Activated naive CD4-positive, alpha-beta T cell treated with anti-CD3 and anti-CD28 coated beads, Interleukin-2, amount 50 U/mL, for 72 hours (primary cell): ENCODE results near the gene MDM4. TPM values are rescaled to one million over a fixed set of nuclear protein-coding genes. Genes with fewer than 3 reads are reported as not detected.

Source experiments
- ATAC-seq, 2 donors: fragments of 150-1000 bp; cut with Tn5 transposase; 2 replicates each; pipeline ENCODE4 v1.10.0; 2021; ENCODE audit warnings: mild to moderate bottlenecking in 2 of 2, moderate library complexity in 2 of 2
- DNase-seq, 2 donors: peaks; one replicate each; pipeline ENCODE4 v3.0.0; 2021 to 2022; ENCODE audit warnings: low spot score in 2 of 2
- H3K27ac Mint-ChIP-seq, 2 donors: one replicate each; pipeline ENCODE4 v1.8.0; 2022; ENCODE audit warnings: mild to moderate bottlenecking in 2 of 2, mixed read lengths in 2 of 2
- H3K36me3 Mint-ChIP-seq, 2 donors: one replicate each; pipeline ENCODE4 v1.8.0; 2022; ENCODE audit warnings: mixed read lengths in 2 of 2
- H3K9me3 Mint-ChIP-seq, 2 donors: one replicate each; pipeline ENCODE4 v1.8.0; 2022; ENCODE audit warnings: mixed read lengths in 2 of 2
- total RNA-seq, 2 donors: library from RNA; stranded (reverse); gene quantifications; one replicate each; pipeline ENCODE4 v1.2.3, GENCODE V29; 2022

Gene MDM4
- total RNA-seq, 2 donors from 2014 or later: 87.2 to 97.9 TPM

DNA sequence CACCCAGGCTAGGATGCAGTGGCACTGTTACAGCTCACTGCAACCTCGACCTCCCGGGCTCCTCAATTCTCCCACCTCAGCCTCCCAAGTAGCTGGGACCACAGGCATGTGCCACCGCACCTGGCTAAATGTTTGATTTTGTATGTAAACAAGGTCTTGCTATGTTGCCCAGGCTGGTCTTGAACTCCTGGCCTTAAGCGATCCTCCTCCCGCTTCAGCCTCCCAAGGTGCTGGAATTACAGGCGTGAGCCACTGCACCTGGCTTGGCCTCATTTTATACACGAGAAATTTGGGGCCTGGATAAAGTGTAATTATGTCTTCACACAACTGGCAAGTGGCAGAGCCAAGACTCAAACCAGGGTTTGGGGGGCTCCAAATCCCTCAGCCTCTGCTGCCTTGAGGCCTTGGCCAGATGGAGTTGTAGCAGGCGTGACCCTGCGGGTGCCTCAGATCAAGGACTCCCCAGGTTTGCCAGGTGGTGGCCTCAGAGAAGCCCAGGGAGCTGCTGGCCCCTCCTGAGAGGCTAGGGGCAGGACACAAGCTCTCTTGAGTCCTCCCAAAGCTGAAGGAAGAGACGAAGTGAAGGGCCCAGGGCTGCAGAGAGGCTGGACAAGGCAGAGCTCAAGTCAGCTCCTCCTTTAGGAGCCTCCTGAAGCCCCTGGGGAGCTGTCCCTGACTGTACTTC is 61.7 kb downstream of the MDM4 start:
- Mint-ChIP-seq H3K9me3 (no peaks in the 10 kb centered on the region), H3K27ac (peak overlapping the region; percentile 50 to 89), H3K36me3 (peaks cover 0 to 11% of the 10 kb centered on the region in 2 donors)
- ATAC-seq (peak in 1 of 2 donors; percentile 19), DNase-seq (no peak)

DNA sequence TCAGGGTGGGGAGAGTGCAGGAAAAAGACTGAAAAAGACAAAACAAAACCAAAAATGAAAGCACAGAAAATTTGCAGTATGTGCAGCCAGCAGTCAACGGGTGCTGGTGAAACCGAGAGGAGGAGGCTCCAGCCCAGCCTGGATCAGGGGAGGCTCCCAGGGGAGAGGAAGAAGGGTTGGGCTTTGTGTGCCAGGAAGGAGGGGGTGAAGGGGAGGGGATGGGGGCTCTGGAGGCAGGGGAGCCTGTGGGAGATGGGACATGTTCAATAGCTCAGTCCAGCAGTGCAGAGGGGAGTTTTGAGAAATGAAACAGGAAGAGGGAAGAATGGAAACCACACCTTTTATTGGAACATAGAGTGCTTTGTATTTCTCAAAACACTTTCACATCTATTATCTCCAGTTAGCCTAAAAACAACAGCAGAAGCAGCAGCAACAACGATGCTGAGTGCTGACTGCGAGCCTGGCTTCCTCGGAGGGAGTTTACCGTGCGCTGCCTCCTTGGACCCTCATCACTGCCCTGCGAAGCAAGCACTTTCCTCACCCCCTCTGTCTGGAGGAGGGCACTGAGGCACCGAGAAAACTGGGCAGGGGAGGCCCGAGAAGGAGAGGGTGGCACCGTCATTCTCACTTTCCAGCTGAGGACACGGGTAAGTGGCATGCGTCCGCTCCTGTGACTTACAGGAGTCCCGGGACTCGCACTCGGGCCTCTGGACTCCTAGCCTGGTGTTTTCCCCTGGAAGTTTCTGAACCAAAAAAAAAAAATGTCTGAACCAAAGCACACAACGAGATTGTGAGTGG is 62.9 kb downstream of the MDM4 start:
- peak overlapping the region; percentile 89 to 92 for H3K27ac Mint-ChIP-seq
- DNase-seq: peak in 1 of 2 donors; percentile 38

DNA sequence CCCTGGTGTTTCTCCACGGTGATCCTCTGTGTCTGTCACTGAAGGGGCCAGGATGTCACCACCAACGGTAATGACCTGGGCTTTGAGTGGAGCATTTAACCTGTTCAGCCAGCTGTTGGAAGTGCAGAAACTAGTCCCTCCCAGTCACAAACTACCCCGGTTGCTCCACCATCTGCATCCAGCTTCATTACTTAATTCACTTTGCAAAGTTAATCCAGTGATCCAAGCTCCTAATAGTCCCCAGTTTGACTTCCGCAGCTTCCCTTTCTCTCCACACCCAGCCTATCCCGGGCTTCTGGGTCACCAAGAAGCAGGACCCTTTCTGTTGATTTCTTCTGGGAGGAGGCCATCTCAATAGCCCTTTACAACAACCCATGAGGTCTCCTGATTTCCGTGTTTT is 63.5 kb downstream of the MDM4 start:
- DNase-seq (no peak), ATAC-seq (no peak)
- H3K36me3 Mint-ChIP-seq: peaks cover 0 to 11% of the 10 kb centered on the region in 2 donors
- H3K9me3 Mint-ChIP-seq: no peaks in the 10 kb centered on the region
- H3K27ac Mint-ChIP-seq: peak overlapping the region; percentile 89 to 92

More for the DNA sequence above, 62.9 kb downstream of the MDM4 start:
- no peaks in the 10 kb centered on the region for H3K9me3 Mint-ChIP-seq
- ATAC-seq: peak; percentile 87 to 90
- H3K36me3 Mint-ChIP-seq: peaks cover 0 to 11% of the 10 kb centered on the region in 2 donors

GRCh38 chr1:204580862-204581261 is 64.7 kb downstream of the MDM4 start:
- H3K9me3 Mint-ChIP-seq: no peaks in the 10 kb centered on the region
- H3K27ac Mint-ChIP-seq: peak overlapping the region in 1 of 2 donors; percentile 89

GRCh38 chr1:204581759-204582158 is 65.6 kb downstream of the MDM4 start:
- ATAC-seq: no peak
- DNase-seq: no peak
- H3K9me3 Mint-ChIP-seq: no peaks in the 10 kb centered on the region
- no peak overlapping the region for H3K27ac Mint-ChIP-seq
- peaks cover 0 to 11% of the 10 kb centered on the region in 2 donors for H3K36me3 Mint-ChIP-seq

More at GRCh38 chr1:204580862-204581261, 64.7 kb downstream of the MDM4 start:
- DNase-seq (no peak), ATAC-seq (no peak)
- H3K36me3 Mint-ChIP-seq: peaks cover 0 to 11% of the 10 kb centered on the region in 2 donors

GRCh38 chr1:204583909-204584632 is 67.9 kb downstream of the MDM4 start:
- ATAC-seq (no peak), DNase-seq (no peak)
- Mint-ChIP-seq H3K27ac (peak overlapping the region in 1 of 2 donors; percentile 4), H3K9me3 (no peaks in the 10 kb centered on the region), H3K36me3 (peaks cover 0 to 11% of the 10 kb centered on the region in 2 donors)

- Mint-ChIP-seq H3K36me3 (peaks cover 0 to 6% of the 10 kb centered on the region in 2 donors), H3K9me3 (no peaks in the 10 kb centered on the region), H3K27ac (peak overlapping the region in 1 of 2 donors; percentile 4)
- DNase-seq: no peak
- ATAC-seq: peak in 1 of 2 donors; percentile 84
Observed at GRCh38 chr1:204584699-204585372, 68.6 kb downstream of the MDM4 start.

- DNase-seq: no peak
- Mint-ChIP-seq H3K36me3 (no peaks in the 10 kb centered on the region), H3K9me3 (no peaks in the 10 kb centered on the region), H3K27ac (no peak overlapping the region)
- ATAC-seq: no peak
Observed at GRCh38 chr1:204587621-204588020, 71.4 kb downstream of the MDM4 start.

DNA sequence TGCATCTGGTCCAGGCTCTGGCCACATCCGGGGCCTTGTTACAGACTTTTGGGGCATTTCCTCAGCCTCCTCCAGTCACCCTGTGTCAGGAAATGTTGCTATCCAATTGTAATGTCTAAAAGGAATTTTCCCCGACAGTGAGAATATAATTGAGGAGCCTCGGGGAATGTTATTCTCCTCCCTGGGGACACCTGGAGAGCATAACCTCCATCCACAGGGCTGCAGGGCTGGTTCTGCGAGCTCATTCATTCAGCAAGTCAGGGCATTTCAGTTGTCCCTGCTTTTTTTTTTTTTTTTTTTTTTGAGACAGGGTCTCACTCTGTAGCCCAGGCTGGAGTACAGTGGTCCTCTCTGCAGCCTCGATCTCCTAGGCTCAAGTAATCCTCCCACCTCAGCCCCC is 72.6 kb downstream of the MDM4 start:
- DNase-seq (no peak), ATAC-seq (no peak)
- H3K9me3 Mint-ChIP-seq: no peaks in the 10 kb centered on the region
- H3K36me3 Mint-ChIP-seq: no peaks in the 10 kb centered on the region
- no peak overlapping the region for H3K27ac Mint-ChIP-seq

GRCh38 chr1:204589409-204590038 is 73.3 kb downstream of the MDM4 start:
- ATAC-seq (no peak), DNase-seq (no peak)
- Mint-ChIP-seq H3K9me3 (no peaks in the 10 kb centered on the region), H3K27ac (no peak overlapping the region), H3K36me3 (no peaks in the 10 kb centered on the region)

DNA sequence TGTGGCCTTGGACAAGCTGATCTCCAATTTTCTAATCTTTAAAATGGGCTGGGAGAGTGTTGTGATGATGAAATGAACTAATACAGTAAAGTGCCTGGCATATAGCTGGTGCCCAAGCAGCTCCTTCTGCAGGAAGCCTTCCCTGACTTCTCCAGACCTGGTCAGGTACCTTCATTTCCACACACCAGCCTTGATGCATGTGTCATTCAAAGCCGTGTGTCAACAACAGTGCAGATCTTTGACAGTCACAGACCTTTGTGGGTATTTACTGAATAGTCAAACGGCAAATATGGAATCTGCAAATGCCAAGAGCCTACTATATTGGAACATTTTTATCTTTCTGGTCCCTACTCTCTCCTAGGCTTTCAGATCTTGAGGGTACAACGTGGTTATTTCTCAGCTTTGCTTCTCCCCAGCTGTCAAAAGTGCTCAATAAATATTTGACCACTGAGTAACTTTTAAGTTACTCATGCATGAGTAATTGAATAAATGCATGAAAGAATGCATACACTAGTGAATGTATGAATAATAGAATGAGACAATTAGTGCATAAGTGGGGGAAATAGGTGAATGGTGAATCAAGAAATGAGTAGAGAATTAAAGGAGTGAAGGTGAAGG is 75.4 kb downstream of the MDM4 start:
- no peak for ATAC-seq
- DNase-seq: no peak
- H3K9me3 Mint-ChIP-seq: no peaks in the 10 kb centered on the region
- no peaks in the 10 kb centered on the region for H3K36me3 Mint-ChIP-seq
- no peak overlapping the region for H3K27ac Mint-ChIP-seq

- ATAC-seq (no peak), DNase-seq (no peak)
- Mint-ChIP-seq H3K27ac (peak overlapping the region in 1 of 2 donors; percentile 22), H3K9me3 (no peaks in the 10 kb centered on the region), H3K36me3 (no peaks in the 10 kb centered on the region)
Observed at GRCh38 chr1:204592246-204592948, 76.2 kb downstream of the MDM4 start.

GRCh38 chr1:204598319-204598969 is 82.2 kb downstream of the MDM4 start:
- peak overlapping the region; percentile 29 to 67 for H3K27ac Mint-ChIP-seq
- H3K9me3 Mint-ChIP-seq: no peaks in the 10 kb centered on the region
- H3K36me3 Mint-ChIP-seq: no peaks in the 10 kb centered on the region
- no peak for ATAC-seq
- DNase-seq: no peak

DNA sequence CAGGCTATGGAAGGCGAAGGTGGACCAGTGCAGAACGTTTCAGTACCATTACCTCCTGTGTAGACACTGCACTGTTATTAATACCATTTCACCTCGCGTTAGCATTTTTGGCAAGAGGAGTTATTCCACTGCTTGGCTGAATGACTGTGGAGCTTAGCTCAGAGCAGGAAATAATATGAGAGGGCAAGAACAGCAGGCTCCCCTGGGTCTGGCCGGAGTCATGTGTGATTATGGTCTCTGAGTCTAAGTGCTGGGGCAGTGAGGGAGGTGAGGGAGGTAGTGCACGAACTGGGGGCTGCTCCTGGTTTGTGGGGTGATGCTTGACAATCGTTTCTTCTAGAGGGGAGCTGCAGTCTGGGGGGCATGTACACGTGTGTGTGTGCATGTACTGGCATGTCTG is 82.9 kb downstream of the MDM4 start:
- no peaks in the 10 kb centered on the region for H3K36me3 Mint-ChIP-seq
- ATAC-seq (no peak), DNase-seq (no peak)
- H3K9me3 Mint-ChIP-seq: no peaks in the 10 kb centered on the region
- H3K27ac Mint-ChIP-seq: peak overlapping the region; percentile 29 to 56

GRCh38 chr1:204599596-204599995 is 83.4 kb downstream of the MDM4 start:
- H3K36me3 Mint-ChIP-seq: no peaks in the 10 kb centered on the region
- no peaks in the 10 kb centered on the region for H3K9me3 Mint-ChIP-seq
- ATAC-seq (no peak), DNase-seq (no peak)
- peak overlapping the region; percentile 29 to 56 for H3K27ac Mint-ChIP-seq
